Measurements from ENCODE around the gene RNF207. TPM values are rescaled to one million over a fixed set of nuclear protein-coding genes. Genes with fewer than 3 reads are reported as not detected.

RNF207 gene
- total RNA-seq, 1 donor from 2014 or later = 54.4 TPM

GRCh38 chr1:6235296-6235677 is 29.4 kb downstream of the RNF207 start:
- peak overlapping the region; percentile 89 for H3K4me3 Mint-ChIP-seq (ENCODE audit: low read depth)
- intact Hi-C loops (cut with micrococcal nuclease) = loop anchor here (2.0 to 5.0 kb wide), 2 partner anchors 28 to 38 kb away; partner anchors contain the start of genes RNF207 and RPL22
- peaks cover 9% of the 10 kb centered on the region for H3K4me1 Mint-ChIP-seq (ENCODE audit: low read depth)
- no peak for DNase-seq (ENCODE audit: low spot score)
- H3K36me3 Mint-ChIP-seq (ENCODE audit: low read depth) = peaks cover 31% of the 10 kb centered on the region
- peak overlapping the region; percentile 60 for H3K27ac Mint-ChIP-seq
- no peaks in the 10 kb centered on the region for H3K9me3 Mint-ChIP-seq
- H3K27me3 Mint-ChIP-seq (ENCODE audit: low read depth) = peaks cover 15% of the 10 kb centered on the region

- Mint-ChIP-seq H3K4me1 (ENCODE audit: low read depth) (peaks cover 12% of the 10 kb centered on the region), H3K27me3 (ENCODE audit: low read depth) (peaks cover 29% of the 10 kb centered on the region), H3K9me3 (no peaks in the 10 kb centered on the region), H3K27ac (no peak overlapping the region), H3K4me3 (ENCODE audit: low read depth) (peak overlapping the region; percentile 39), H3K36me3 (ENCODE audit: low read depth) (peaks cover 18% of the 10 kb centered on the region)
- DNase-seq (ENCODE audit: low spot score) = no peak
- intact Hi-C loops (cut with micrococcal nuclease) = loop anchor here (5.0 kb wide), 1 partner anchor 40 kb away; the partner anchor contains the start of gene RPL22
These were observed 31.2 kb downstream of the RNF207 start for GRCh38 chr1:6237093-6237492.

DNA sequence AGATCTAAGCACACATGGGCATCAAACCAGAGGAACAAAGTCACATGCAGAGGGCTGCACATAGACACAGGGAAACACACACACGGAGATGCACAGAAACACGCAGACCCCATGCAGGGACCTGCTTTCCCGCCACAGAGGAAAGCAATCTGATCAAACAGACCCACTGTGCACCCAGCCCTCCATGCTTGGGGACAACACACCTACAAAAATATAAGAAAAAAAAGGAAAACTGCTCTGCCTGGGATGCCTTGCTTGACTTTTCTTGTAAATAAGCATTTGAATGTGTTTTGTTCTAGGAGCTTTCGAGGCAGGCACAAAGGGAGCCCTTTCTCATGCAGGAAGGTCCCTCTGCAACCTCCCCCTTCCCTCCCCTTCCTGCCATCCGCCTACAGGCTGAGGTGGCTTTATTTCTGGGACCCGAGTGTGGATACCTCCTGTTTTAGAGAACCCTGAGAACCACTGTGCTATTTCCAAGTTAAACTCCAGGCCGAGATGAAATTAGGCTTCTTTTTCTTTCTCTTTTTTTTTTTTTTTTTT is 33.4 kb downstream of the RNF207 start:
- no peak for DNase-seq (ENCODE audit: low spot score)
- Mint-ChIP-seq H3K27ac (no peak overlapping the region), H3K4me3 (ENCODE audit: low read depth) (no peak overlapping the region), H3K9me3 (no peaks in the 10 kb centered on the region), H3K4me1 (ENCODE audit: low read depth) (peaks cover 7% of the 10 kb centered on the region), H3K36me3 (ENCODE audit: low read depth) (peaks cover under 1% of the 10 kb centered on the region), H3K27me3 (ENCODE audit: low read depth) (peaks cover 44% of the 10 kb centered on the region)
- intact Hi-C loops (cut with micrococcal nuclease) = loop anchor here (5.0 kb wide), 1 partner anchor 42 kb away; the partner anchor contains the start of gene RPL22

GRCh38 chr1:6239950-6240768 is 34.2 kb downstream of the RNF207 start:
- H3K27me3 Mint-ChIP-seq (ENCODE audit: low read depth) = peaks cover 49% of the 10 kb centered on the region
- H3K36me3 Mint-ChIP-seq (ENCODE audit: low read depth) = no peaks in the 10 kb centered on the region
- H3K4me1 Mint-ChIP-seq (ENCODE audit: low read depth) = peaks cover 3% of the 10 kb centered on the region
- no peaks in the 10 kb centered on the region for H3K9me3 Mint-ChIP-seq
- H3K4me3 Mint-ChIP-seq (ENCODE audit: low read depth) = no peak overlapping the region
- DNase-seq (ENCODE audit: low spot score) = no peak
- H3K27ac Mint-ChIP-seq = no peak overlapping the region
- intact Hi-C loops (cut with micrococcal nuclease) = loop anchor here (5.0 kb wide), 1 partner anchor 43 kb away; the partner anchor contains the start of gene RPL22

- Mint-ChIP-seq H3K27ac (no peak overlapping the region), H3K27me3 (ENCODE audit: low read depth) (peaks cover 50% of the 10 kb centered on the region), H3K4me1 (ENCODE audit: low read depth) (peaks cover 3% of the 10 kb centered on the region), H3K36me3 (ENCODE audit: low read depth) (no peaks in the 10 kb centered on the region), H3K4me3 (ENCODE audit: low read depth) (no peak overlapping the region), H3K9me3 (no peaks in the 10 kb centered on the region)
- intact Hi-C loops (cut with micrococcal nuclease) = no loop called here
- no peak for DNase-seq (ENCODE audit: low spot score)
These were observed 35.4 kb downstream of the RNF207 start for GRCh38 chr1:6241107-6241886.

GRCh38 chr1:6241887-6242740 is 36.2 kb downstream of the RNF207 start:
- H3K27me3 Mint-ChIP-seq (ENCODE audit: low read depth) = peaks cover 58% of the 10 kb centered on the region
- peaks cover 7% of the 10 kb centered on the region for H3K4me1 Mint-ChIP-seq (ENCODE audit: low read depth)
- DNase-seq (ENCODE audit: low spot score) = no peak
- intact Hi-C loops (cut with micrococcal nuclease) = no loop called here
- H3K9me3 Mint-ChIP-seq = no peaks in the 10 kb centered on the region
- H3K27ac Mint-ChIP-seq = no peak overlapping the region
- no peaks in the 10 kb centered on the region for H3K36me3 Mint-ChIP-seq (ENCODE audit: low read depth)
- no peak overlapping the region for H3K4me3 Mint-ChIP-seq (ENCODE audit: low read depth)

- intact Hi-C loops (cut with micrococcal nuclease) = no loop called here
- Mint-ChIP-seq H3K4me1 (ENCODE audit: low read depth) (peaks cover 7% of the 10 kb centered on the region), H3K9me3 (no peaks in the 10 kb centered on the region), H3K27ac (no peak overlapping the region), H3K4me3 (ENCODE audit: low read depth) (no peak overlapping the region), H3K27me3 (ENCODE audit: low read depth) (peaks cover 69% of the 10 kb centered on the region), H3K36me3 (ENCODE audit: low read depth) (no peaks in the 10 kb centered on the region)
- DNase-seq (ENCODE audit: low spot score) = no peak
These were observed 37.3 kb downstream of the RNF207 start for GRCh38 chr1:6243053-6243834.

GRCh38 chr1:6243993-6244392 is 38.1 kb downstream of the RNF207 start, which contains the start of gene HES3:
Gene HES3 (plus strand): TSS chr1:6244179. CDS start chr1:6244366, 187 bp downstream.
- no peaks in the 10 kb centered on the region for H3K9me3 Mint-ChIP-seq
- H3K4me3 Mint-ChIP-seq (ENCODE audit: low read depth) = no peak within 1 kb of the TSS
- intact Hi-C loops (cut with micrococcal nuclease) = no loop called here
- no peaks in the 10 kb centered on the region for H3K36me3 Mint-ChIP-seq (ENCODE audit: low read depth)
- H3K4me1 Mint-ChIP-seq (ENCODE audit: low read depth) = peaks cover 7% of the 10 kb centered on the region
- no peak for DNase-seq (ENCODE audit: low spot score)
- H3K27me3 Mint-ChIP-seq (ENCODE audit: low read depth) = peaks cover 69% of the 10 kb centered on the region
- no peak within 1 kb of the TSS for H3K27ac Mint-ChIP-seq

GRCh38 chr1:6244401-6245049 is 38.6 kb downstream of the RNF207 start:
- H3K4me1 Mint-ChIP-seq (ENCODE audit: low read depth) = peaks cover 7% of the 10 kb centered on the region
- H3K27ac Mint-ChIP-seq = no peak overlapping the region
- intact Hi-C loops (cut with micrococcal nuclease) = loop anchor here (5.0 kb wide), 2 partner anchors 98 to 178 kb away; partner anchors contain the start of gene ESPN
- H3K9me3 Mint-ChIP-seq = no peaks in the 10 kb centered on the region
- DNase-seq (ENCODE audit: low spot score) = no peak
- peaks cover 64% of the 10 kb centered on the region for H3K27me3 Mint-ChIP-seq (ENCODE audit: low read depth)
- no peak overlapping the region for H3K4me3 Mint-ChIP-seq (ENCODE audit: low read depth)
- H3K36me3 Mint-ChIP-seq (ENCODE audit: low read depth) = no peaks in the 10 kb centered on the region

GRCh38 chr1:6245086-6245868 is 39.4 kb downstream of the RNF207 start:
- peak; percentile 76 for DNase-seq (ENCODE audit: low spot score)
- intact Hi-C loops (cut with micrococcal nuclease) = loop anchor here (5.0 kb wide), 2 partner anchors 97 to 177 kb away; partner anchors contain the start of gene ESPN
- Mint-ChIP-seq H3K4me3 (ENCODE audit: low read depth) (no peak overlapping the region), H3K27me3 (ENCODE audit: low read depth) (peaks cover 62% of the 10 kb centered on the region), H3K4me1 (ENCODE audit: low read depth) (peaks cover 7% of the 10 kb centered on the region), H3K9me3 (no peaks in the 10 kb centered on the region), H3K36me3 (ENCODE audit: low read depth) (no peaks in the 10 kb centered on the region), H3K27ac (no peak overlapping the region)

Measured in activated T-helper 2 cell treated with anti-CD3 and anti-CD28 coated beads, Interferon-gamma antibody, Interleukin-2, Interleukin-4, amounts not matched to agents 10 μg/mL and 5 μg/mL and 100 μg/mL, durations not matched to agents 14 hours and 24 hours and 36 hours (primary cell).